GM21529 (cell line): ENCODE data around the gene RIMKLB.
"Not testable (repeated sequence)": the region's sequence is repeated elsewhere in the genome, so short reads cannot be mapped to it uniquely, and the experiment has no call there.

ENCODE experiments used
- ATAC-seq: cut with Tn5 transposase; IDR thresholded peaks from one replicate; pipeline ENCODE4 v1.9.1; 2021; ENCODE audit not compliant: unreplicated experiment

RIMKLB gene

DNA sequence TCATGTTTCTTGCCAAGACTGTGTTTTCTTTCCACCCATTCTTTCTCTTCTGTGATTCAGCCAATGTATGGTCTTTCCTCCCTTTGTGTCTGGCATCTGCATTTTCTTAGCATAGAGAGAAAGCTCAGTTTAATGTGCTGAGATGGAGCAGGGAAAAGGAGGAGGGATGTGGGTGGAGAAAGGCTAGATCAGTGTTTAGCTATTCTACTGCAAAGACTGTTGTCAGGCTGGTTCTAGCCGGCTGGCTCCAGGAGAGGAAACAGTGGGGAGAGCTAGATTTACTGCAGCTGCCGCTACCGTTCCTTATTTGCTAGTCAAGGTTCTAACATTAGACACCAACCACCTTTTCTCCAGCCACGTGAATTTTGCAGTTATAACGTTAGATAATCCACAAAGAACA lies 5.2 kb upstream of the RIMKLB start:
- ATAC-seq, result no peak

DNA sequence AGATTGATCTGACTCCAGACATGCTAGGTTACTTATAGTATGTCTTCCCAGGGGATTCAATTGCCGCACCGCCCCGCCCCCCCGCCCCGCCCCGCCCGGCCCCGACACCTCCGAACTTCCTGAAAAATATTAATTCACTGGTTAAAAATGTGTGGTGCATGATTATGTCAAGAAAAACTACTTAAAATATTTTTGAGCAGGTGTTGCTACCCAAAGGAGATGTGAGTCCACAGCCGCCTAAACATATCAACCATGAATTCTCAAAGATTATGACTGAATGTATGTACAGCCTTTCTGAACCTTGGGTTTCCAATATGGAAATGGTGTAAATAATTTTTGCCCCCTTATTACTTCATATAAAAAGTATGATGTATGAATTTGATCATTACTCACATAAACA lies 2.7 kb upstream of the RIMKLB start:
- no peak for ATAC-seq

DNA sequence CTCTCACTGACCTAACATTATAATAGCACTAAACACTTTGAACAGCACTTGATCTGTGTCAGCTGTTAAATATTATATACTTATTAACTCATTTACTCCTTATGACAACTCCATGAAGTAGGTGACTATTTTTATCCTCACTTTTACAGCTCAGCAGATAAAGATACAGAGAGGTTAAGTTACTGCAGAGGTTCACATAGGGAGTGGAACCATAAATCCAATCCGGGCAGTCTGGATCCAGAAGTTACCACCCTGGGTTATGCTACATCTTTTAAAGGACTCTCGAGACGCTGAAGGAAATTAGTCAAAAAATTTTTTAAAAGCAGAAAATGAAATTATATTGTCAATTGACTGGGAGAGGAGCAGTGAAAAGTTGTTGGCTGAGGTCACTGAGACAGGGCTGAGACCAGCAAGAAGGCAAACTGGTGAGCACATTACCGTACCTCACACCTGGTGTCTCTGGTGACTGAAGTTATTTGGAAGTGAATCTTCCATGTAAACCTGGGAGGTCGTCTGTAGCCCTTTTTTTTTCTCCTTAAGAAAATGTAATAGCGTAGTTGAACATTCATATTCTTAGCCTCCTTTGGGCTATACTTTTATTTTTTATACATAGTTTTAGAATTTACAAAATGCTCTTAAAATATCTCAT lies 1.2 kb upstream of the RIMKLB start:
- ATAC-seq, result no peak

DNA sequence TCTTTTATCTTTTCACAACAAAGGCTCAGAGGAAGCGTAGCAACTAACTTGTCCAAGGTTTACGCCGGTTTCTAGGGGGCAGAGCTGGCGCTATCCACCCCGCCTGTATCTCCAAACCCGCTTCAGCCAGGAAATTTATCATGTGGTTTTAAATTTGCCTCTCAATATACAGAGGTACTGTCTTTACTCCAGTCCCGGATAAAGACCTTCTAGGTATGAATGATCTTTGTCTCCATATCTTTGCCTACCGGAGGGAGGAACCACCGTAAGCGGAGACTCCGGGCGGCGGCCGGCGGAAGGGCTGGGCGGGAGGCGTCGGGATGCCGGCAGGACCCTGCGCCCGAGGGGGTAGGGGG lies 693 bp upstream of the RIMKLB start:
- peak; percentile 21 for ATAC-seq

DNA sequence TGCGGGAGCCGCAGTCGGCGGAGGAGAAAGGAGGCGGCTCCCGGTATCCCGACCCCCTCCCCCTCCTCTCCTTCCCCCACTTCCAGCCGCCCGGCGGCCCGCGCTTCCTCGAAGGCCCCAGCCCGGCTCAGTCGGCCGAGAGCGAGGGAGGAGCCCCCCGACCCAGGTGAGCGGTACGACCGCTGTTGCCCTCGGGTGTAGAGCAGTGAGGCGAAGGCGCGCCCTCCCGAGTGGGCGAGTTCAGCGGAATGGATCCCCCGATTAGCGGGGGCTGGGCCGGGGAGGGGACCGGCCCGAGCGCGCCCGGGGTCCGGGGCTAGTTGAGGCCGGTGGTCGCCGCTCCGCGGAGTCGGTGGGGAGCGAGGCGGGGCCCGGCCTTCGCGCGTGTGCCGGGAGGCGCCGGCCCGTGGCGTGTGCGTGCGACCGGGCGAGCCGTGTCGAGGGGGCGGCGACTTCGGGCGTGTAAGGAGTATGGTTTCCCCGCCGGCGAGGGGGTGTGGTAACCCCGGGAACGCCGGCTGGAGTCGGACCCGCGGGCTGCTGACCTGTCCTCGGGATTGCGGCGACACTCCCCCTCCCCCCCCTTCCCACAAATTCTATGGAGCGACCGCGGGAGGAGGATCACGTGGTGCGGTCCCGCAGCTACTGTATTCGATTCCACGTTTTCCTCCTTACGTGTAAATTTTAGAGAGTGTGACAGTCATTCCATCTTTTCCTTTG lies 501 bp downstream of the RIMKLB start:
- peak; percentile 35 for ATAC-seq

- no peak for ATAC-seq
Measured at GRCh38 chr12:8698879-8699278, 1.1 kb downstream of the RIMKLB start.

GRCh38 chr12:8699714-8700113 lies 1.9 kb downstream of the RIMKLB start:
- no peak for ATAC-seq

- no peak for ATAC-seq
Measured at GRCh38 chr12:8701046-8701660, 3.4 kb downstream of the RIMKLB start.

GRCh38 chr12:8702159-8702558 lies 4.4 kb downstream of the RIMKLB start:
- no peak for ATAC-seq

- ATAC-seq, result no peak
Measured at GRCh38 chr12:8709124-8709830, 11.5 kb downstream of the RIMKLB start.

DNA sequence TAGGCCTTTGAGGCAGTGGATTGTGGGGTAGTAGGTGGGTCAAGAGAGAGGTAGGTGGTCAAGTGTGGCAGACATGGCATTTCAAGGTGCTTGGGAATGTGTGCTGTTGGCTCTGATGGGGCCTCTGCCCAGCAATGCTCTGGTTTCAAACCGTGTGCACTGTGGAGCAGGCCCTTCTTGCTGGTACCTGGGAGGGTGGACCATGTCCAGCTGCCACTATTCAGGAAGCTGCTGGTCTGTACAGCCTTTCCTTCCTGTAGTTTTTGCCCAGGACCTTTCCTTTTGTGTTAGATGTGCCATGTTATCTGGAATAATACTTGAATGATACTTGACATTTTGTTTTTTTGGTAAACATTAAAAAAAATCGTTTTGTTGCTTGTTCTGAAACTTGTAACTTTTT lies 14.8 kb downstream of the RIMKLB start:
- no peak for ATAC-seq

DNA sequence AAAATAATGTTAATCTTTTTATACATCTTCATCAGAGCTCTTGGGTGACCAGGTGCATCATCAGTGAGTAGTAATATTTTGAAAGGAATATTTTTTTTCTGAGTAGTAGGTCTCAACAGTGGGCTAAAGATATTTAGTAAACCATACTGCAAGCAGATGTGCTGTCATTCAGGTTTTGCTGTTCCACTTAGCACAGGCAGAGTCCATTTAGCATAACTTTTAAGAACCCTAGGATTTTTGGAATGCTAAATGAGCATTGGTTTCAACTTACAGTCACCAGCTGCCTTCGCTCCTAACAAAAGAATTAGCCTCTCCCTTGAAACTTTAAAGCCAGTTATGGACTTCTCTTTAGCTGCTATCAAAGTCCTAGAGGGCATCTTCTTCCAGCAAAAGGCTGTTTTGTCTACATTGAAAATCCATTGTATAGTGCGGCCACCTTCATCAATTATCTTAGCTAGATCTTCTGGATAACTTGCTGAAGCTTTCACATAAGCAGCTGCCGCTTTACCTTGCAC lies 24.6 kb downstream of the RIMKLB start:
- no peak for ATAC-seq

- no peak for ATAC-seq
Measured at GRCh38 chr12:8734873-8735381, 37.1 kb downstream of the RIMKLB start.

DNA sequence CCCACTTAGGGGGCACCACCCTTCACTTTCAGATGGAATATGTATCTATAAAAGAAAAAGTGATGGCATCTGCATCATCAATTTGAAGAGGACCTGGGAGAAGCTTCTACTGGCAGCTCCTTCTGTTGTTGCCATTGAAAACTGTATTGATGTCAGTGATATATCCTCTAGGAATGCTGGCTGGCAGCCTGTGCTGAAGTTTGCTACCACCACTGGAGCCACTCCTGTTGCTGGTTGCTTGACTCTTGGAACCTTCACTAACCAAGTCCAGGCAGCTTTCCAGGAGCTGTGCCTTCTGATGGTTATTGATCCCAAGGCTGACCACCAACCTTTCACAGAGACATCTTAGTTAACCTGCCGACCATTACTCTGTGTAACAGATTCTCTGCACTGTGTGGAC lies 44.7 kb downstream of the RIMKLB start:
- ATAC-seq, result no peak

- ATAC-seq, result not testable (repeated sequence)
Measured at GRCh38 chr12:8743121-8743520, 45.3 kb downstream of the RIMKLB start.

- not testable (repeated sequence) for ATAC-seq
Measured at GRCh38 chr12:8745631-8746030, 47.8 kb downstream of the RIMKLB start.

- no peak for ATAC-seq
Measured at GRCh38 chr12:8746046-8746445, 48.3 kb downstream of the RIMKLB start.

DNA sequence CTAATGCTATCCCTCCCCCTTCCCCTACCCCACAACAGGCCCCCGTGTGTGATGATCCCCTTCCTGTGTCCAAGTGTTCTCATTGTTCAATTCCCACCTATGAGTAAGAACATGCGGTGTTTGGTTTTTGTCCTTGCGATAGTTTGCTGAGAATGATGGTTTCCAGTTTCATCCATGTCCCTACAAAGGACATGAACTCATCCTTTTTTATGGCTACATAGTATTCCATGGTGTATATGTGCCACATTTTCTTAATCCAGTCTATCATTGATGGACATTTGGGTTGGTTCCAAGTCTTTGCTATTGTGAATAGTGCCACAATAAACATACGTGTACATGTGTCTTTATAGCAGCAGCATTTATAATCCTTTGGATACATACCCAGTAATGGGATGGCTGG lies 62.3 kb downstream of the RIMKLB start:
- ATAC-seq, result not testable (repeated sequence)

DNA sequence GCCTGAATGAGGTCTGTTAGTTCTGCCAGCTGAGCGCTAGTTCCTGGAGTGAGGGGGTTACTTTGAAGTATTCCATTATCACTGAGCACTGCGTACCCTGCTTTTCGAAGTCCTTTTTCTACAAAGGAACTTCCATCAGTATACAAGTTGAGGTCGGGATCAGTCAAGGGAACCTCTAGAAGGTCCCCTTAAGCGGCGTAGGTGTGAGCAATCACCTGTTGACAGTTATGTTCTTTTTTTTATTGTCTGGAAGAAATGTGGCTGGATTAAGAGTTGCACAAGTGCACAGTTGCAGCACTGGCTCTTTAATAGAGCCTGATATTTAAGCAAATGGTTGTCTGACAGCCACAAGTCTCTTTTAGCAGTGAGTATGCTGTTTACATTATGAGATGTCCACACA lies 64.9 kb downstream of the RIMKLB start:
- not testable (repeated sequence) for ATAC-seq

- ATAC-seq, result not testable (repeated sequence)
Measured at GRCh38 chr12:8766121-8766520, 68.3 kb downstream of the RIMKLB start.

DNA sequence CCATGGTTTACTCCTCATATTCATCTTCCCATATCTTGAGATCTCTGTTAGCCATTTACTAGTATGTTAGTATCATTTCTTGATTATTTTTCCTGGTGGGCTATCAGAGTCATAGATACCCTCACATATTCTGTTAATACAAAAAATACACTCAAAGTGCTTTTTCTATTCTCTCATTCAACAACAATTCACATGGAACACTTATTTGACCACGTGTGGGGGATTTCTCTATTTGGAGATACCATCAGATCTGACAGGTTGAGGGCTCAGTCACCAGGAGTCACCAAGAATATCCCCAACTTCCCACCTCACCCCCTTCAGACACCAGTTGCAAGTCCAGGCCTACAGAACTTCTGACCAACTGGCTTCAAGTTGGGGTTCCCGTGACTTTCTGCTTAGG lies 72.7 kb downstream of the RIMKLB start:
- ATAC-seq, result no peak
